NCI-H345 (cell line): ENCODE measurements around the gene ENOX1.

Source experiments
- DNase-seq: peaks from one replicate; lab custom pipeline; 2025; lab: John Stamatoyannopoulos, UW

ENOX1 gene

GRCh38 chr13:43251961-43252360, 534.8 kb downstream of the ENOX1 start:
- no peak for DNase-seq

DNA sequence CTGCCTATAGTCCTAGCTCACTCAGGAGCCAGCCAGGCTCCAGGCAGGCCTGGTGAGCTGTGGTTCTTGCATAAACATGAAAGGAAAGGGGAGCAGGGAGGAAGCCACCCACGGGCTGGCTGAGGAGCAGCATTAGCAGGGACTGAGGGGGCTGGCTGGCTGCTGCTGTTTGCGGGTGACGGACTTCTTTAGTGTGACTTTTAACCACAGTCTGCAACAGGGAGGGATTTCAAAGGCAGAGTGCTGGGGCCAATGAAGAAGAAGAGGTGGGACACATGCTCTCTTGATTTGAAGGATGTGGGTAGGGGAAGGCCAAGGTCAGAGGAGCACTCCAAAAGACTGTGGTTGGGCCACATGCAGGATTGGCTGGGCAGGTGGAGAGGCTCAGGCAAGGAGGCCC, 540.4 kb downstream of the ENOX1 start:
- DNase-seq = no peak

- DNase-seq = no peak
Observed at GRCh38 chr13:43245374-43245964, 541.3 kb downstream of the ENOX1 start.

GRCh38 chr13:43244481-43244880, 542.3 kb downstream of the ENOX1 start:
- DNase-seq = no peak

DNA sequence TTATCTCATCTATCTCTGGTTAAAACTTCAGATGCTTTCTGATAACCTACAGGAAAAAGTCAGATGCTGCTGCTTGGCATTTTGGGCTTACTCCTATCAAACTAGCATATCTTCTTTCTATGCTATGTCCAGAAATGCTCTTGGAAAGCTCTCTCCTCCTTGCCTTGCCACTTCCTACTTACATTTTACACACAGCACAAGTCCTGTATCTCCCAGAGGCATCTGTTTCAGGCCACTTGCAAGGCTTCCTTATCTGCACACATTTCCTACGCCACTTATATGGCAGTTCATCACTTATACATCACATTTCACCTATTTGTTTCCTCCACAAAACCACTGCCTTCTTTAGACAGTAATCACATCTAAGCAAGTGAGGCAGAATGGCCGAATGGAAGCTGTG, 543.1 kb downstream of the ENOX1 start:
- no peak for DNase-seq

DNA sequence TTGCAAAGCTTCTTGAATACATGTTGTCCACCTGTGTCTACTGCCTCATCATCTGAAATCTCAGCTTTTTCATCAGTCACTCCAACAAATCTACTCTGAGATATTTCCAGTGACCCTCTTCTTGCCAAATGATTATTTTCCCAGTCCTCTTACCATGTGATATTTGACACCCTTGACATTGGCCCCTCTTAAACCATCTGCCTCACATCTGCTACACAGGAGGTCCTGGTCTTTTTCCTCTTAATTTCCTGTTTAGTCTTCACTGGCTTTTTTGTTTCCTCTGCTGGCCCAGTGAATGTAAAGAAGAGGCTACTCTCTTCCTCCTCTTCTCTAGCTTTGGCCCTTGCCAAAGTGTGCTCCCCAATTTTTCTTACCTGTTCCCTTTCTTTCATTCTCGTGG, 544.7 kb downstream of the ENOX1 start:
- no peak for DNase-seq

- DNase-seq = no peak
Observed at GRCh38 chr13:43240278-43240677, 546.5 kb downstream of the ENOX1 start.

- no peak for DNase-seq
Observed at GRCh38 chr13:43239275-43239840, 547.4 kb downstream of the ENOX1 start.

DNA sequence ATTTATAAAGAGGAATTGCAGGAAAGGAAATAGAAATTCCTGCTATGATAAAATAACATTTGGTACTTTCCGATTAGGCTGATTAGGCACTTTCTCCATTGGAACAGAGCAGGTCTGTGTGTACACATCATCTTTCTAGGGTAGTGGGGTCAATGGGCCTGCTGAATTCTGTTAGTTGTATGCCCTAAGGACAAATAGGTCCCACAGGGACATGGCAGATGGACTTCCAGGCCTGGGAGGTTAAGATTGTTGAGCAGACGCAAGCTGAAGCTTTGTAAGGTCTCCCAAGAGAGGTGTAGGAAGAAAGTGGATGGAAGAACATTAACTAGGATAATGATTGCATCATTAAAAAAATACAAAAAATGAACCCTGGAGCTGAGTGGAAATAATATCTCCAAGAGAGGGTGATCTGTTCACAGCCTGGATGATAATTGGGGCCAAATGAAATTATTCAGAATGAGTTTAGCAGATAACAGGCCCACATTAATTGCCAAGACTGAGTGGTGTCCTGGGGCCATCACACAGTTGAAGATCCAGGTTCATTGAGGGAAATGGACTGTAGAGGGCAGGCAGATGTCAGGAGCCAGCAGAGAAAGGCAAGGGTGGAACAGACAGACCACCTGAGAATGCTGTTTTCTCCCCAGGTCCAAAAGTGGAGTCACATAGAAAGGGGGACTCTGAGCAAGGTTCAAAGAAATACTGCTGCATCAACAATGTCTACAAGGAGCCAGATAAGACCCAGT, 548.3 kb downstream of the ENOX1 start:
- no peak for DNase-seq

GRCh38 chr13:43237616-43238015, 549.2 kb downstream of the ENOX1 start:
- no peak for DNase-seq

GRCh38 chr13:43235028-43235427, 551.7 kb downstream of the ENOX1 start:
- no peak for DNase-seq

DNA sequence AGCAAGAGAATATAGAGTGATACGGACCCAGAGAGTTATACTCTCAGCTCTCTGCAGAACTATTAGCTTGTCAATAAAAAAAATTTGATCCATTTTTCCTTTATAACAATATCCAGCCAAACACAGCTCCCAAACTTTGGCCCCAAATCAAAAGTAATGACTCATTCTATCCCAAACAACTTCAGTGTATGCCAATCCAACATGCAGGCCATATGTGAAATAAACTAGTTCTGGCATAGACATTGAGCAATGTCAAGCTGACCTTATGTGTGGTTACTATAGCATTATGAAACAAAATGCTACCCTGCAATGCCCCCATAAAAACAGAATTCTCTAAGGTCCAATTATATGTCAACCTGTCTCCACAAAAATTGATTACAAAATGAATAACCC, 553.9 kb downstream of the ENOX1 start:
- DNase-seq = no peak

GRCh38 chr13:43232144-43232872, 554.5 kb downstream of the ENOX1 start:
- no peak for DNase-seq

GRCh38 chr13:43230989-43231388, 555.8 kb downstream of the ENOX1 start:
- DNase-seq = no peak

GRCh38 chr13:43229506-43229905, 557.3 kb downstream of the ENOX1 start:
- DNase-seq = no peak

GRCh38 chr13:43227721-43228120, 559.1 kb downstream of the ENOX1 start:
- DNase-seq = no peak

DNA sequence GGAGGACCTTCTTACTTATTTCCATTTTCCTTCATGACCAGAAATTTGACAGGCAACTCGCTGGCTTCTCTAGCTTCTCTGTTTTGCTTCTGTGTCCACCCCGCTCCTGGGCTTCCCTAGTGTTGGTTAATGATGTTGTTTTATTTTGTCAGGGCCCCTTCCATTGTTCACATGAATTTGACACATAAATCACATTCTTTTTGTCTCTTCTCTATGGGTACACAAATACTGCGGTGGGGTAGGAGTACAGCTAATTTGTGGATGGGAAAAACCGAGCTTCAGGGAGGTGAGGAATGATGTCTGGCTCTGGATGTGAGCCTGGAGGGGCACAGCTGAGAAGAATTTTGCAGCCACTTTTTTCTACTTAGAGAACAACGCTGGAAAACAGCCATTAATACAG, 563.6 kb downstream of the ENOX1 start:
- no peak for DNase-seq

DNA sequence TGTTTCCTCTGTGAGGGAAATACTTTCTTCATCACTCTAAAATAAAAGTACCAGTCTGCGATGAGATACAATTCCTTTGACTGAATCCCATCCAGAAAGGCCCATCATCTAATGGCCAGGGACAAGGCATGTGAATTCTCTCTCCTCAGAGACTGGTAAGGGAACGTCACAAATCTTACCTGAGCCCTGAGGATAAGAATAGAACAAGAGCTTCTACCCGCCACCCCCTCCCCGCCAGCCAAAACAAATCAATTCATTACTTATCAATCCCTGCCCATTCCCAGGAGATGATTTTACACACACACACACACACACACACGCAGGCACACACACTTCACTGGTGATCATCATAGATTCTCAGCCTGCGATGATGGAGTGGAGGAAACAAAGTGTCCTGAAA, 564.7 kb downstream of the ENOX1 start:
- no peak for DNase-seq

DNA sequence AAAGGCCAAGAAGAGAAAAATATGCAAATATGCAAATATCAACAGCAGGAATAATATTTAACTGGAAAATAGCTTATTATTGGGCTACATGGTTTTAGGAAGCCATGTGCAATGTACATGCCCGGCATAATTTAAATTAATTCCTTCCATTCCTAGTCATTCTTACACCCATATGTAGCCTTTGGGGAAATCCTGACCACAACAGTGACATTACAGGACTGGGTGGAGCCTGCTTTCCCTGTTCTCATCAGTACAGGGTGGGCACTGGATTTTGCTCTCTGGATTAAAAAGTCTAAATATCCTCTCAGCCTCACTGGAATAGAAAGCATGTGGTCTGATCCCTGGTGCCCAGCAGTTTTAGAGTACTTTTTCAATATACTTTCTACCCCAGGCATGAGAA, 565.2 kb downstream of the ENOX1 start:
- no peak for DNase-seq

GRCh38 chr13:43220873-43221595, 565.7 kb downstream of the ENOX1 start:
- DNase-seq = no peak

GRCh38 chr13:43214124-43214523, 572.6 kb downstream of the ENOX1 start:
- DNase-seq = no peak

DNA sequence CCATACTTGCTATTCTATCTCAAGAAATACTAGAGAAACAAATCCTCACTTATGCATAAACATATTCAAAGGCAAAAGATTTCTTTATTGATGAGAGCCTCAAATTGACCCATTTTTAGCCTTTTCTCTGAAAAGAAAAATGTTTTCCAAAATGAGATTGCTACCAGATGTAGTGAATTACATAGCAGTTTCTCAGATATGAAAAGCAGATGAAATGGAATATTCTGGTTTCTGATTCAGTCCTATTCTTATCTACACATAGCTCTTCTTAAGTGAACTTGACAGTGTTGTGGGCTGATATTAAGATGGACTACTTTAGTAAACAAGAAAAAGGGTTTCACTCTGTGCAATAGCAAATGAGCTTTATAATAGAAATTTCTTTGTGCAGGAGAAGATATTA, 579.9 kb downstream of the ENOX1 start:
- no peak for DNase-seq
